ENCODE results near the gene PODNL1.

GRCh38 chr19:13906521-13906904, 31.7 kb downstream of the PODNL1 start:
- TF ChIP-seq POLR2AphosphoS5 (IDR thresholded peaks at IDR 0.05) (no peak), CTCF (IDR thresholded peaks at IDR 0.05) (no peak)

Measured in prostate gland (tissue), 2 donors.